GM21786 (cell line): ENCODE results near the gene CSGALNACT2.

Experiments used
- ATAC-seq: cut with Tn5 transposase; IDR thresholded peaks from one replicate; pipeline ENCODE4 v1.9.1; 2021; ENCODE audit not compliant: unreplicated experiment

CSGALNACT2 gene

GRCh38 chr10:43111921-43112607, 26.2 kb upstream of the CSGALNACT2 start:
- ATAC-seq, result no peak

GRCh38 chr10:43112608-43112961, 25.7 kb upstream of the CSGALNACT2 start:
- ATAC-seq, result no peak

DNA sequence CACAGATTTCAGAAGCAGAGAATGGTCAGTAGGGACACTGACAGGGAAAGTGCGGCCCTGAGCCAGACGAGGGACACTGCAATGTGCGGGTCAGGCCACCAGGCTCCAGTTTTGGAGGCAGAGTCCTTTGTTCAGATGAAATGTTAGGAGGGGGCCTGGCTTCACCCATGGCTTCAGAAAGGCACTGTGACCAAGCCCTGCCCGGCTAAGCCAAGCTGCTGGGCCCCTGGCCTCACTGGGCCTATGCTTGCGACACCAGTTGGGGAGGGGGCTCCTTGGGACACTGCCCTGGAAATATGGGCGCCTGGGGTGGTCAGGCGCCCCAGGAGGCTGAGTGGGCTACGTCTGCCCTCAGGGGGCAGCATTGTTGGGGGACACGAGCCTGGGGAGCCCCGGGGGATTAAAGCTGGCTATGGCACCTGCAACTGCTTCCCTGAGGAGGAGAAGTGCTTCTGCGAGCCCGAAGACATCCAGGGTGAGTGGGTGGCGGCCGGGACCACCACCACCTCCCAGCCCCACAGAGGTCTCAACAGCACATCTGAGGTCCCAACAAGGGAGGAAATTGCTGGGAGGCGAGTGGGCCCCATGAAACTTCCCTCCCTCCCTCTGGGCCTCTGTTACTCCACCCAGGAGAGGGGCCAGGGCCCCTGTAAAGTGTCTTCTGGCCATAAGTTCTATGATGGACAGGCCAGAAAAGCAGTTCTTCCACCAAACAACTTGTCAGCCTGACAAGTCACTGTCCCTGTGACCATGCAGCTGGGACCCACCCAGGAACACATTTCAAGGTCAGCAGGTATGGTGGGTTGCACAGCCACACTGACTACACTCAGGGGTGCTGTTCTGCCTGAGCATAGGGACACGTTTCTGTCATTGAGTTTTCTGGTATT, 24.8 kb upstream of the CSGALNACT2 start:
- no peak for ATAC-seq

- ATAC-seq, result no peak
Measured at GRCh38 chr10:43114088-43114742, 24.0 kb upstream of the CSGALNACT2 start.

DNA sequence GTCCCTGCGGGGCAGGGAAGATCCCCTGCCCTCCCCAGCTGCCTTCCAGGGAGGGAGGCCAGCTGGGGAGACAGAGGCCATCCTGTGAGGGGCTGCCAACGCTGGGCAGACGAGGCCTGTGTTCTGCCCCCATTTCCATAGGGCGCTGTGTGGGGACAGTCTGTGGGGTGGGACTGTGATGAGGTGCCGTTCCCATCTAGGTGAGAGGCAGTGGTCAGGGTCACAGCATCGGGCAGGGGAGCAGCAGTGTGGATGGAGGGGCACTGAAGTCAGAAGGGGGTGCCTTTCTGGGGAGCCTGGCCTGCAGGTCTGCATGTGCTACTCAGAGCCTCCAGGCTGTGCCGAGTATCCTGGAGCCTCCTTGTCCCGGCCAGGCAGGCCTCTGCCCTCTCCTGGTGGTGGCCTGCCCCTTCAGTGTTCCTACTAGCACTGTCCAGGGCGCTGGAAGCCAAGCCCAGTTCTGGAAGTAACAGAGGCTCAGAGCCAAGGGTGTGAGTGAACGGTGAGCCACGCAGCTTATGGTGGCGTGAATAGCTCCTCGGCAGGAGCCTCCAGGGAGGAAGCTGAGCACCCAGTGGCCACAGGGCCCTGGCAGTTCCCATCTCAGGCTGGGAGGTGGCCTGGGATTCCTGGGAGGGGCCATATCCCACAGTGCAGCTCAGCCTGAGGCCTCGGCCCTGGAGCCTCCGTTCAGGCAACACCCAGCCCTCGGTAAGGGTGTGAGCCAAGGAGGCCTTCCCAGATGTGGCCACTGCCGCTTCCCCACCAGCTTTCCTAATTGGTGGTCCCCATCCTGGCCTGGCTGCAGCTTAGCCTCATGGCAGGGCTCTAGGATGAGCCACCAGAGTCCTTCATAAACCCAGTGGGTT, 23.3 kb upstream of the CSGALNACT2 start:
- no peak for ATAC-seq

DNA sequence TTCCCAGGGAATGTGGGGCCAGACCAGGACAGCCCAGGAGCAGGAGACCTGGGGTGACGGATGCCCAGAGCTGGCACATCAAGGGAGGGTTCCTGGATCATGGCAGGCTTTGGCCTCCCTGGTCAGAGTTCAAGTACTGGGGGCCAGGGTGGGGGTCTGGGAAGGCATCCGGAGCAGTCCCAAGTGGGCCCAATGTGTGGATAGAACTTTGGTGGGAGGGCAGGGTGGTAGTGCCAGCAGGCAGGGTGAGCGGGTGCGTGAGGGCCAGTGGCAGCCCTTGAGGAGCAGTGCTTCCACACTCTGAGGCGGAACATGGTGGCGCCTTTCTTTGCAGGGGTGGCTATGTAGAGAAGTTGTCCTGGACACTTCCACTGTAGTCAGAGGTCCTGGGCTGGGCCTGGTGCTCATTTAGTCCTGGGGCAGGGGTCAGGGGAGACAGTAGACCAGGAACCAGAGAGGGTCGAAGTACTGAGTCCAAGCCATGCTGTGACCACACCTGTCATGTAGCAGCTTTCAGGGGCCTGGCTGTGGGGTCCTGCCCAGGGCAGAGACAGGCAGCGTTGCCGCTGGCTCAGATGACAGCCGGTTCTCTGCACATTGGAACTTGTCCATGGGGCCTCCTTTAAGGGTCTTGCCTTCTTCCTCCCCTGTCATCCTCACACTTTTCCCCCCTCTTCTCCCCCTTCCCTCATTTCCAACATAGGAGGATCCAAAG, 22.2 kb upstream of the CSGALNACT2 start:
- no peak for ATAC-seq

GRCh38 chr10:43116596-43116995, 21.6 kb upstream of the CSGALNACT2 start:
- no peak for ATAC-seq

- no peak for ATAC-seq
Measured at GRCh38 chr10:43117031-43117776, 21.0 kb upstream of the CSGALNACT2 start.

- ATAC-seq, result no peak
Measured at GRCh38 chr10:43117777-43118583, 20.3 kb upstream of the CSGALNACT2 start.

DNA sequence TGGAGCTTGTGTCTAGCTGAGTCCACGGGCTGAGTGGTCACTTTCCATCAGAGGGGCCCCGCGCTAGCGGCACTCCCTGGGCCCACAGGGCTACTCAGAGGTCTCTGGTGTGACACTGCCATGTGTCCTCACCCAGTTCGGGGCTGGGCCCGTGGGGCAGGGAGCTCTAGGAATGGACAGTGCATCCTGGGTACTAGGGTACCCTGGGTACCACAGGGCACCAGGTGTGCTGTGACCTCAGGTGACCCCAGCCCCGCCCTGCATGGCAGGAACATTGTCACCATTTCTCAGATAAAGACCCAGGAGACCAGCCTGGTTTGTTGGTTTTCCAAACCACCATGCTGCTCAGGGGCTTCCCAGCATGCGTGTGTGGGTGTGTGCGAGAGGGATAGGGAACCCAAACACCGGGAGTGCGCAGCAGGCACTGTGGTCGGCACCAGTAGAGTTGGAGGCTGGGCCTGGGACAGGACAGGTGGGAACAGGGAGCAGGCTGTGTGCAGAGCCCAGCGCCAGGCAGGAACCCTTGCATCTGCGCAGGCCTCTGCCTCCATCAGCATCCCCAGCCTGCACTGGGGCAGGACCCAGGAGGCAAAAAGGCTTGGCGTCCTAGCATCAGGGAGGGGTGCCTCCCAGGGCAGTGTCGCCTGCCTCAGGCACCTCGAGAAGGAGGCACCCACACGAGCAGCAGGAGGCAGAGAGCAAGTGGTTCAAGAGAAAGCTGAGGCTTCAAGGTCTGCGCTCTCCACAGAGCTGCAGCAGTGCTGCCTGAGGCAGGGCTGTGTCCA, 19.4 kb upstream of the CSGALNACT2 start:
- no peak for ATAC-seq

- no peak for ATAC-seq
Measured at GRCh38 chr10:43119416-43120115, 18.7 kb upstream of the CSGALNACT2 start.

GRCh38 chr10:43120116-43120928, 17.9 kb upstream of the CSGALNACT2 start:
- ATAC-seq, result no peak

GRCh38 chr10:43120929-43121314, 17.3 kb upstream of the CSGALNACT2 start:
- ATAC-seq, result peak; percentile 93

DNA sequence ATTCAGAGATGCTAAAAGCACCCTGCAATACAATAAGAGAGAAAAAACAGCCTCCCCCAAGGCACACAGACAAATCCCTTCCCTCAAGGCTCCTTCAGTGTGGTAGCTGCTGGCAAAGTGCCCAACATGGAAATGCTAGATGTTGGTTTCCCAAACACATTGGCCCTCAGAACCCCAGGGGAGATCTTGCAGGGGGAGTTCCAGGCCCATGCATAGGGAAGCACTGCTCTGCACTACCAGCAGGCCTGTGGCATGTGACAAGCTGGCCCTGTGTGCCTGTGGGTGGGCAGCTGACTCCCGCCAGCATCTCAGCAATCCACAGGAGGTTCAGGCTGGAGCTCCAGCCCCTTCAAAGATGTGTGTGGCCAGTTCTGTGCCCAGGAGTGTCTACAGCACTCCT, 16.8 kb upstream of the CSGALNACT2 start:
- no peak for ATAC-seq

DNA sequence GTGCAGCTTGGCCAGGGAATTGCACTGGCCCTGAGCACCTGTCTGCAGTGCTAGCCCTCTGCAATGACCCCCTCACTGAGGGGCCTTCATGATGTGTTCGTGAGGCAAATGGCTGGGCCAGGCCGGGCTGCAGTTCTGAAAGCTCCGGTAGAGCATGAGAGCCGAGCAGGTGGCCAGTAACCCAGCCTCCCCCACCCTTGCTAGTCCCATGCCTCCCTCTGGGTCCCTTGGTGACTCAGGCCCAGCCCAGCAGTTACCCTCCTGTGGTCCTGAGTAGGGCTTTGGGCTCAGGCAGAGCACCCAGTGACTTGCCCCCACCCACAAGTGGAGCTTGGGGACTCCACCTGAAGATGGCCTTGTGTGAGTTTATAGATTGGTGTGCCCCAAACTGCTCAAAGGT, 16.1 kb upstream of the CSGALNACT2 start:
- ATAC-seq, result no peak

DNA sequence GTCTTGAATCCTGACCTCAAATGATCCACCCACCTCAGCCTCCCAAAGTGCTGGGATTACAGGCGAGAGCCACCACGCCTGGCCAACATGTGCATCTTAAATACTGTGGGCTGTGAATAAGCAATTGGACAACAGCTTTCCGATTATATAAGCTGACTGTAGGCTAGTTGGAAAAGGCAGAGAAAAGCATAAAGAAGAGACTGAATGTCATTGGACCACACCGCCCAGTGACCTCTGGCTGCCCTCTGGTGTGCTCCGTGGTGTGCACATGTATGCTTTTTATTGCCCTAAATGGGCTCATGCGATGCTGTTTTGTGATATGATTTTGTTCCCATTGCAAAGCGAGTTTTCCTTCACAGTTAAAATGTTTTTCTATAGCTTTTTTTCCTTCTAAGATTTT, 15.4 kb upstream of the CSGALNACT2 start:
- no peak for ATAC-seq
